ENCODE data around the gene TMEM140.

DNA sequence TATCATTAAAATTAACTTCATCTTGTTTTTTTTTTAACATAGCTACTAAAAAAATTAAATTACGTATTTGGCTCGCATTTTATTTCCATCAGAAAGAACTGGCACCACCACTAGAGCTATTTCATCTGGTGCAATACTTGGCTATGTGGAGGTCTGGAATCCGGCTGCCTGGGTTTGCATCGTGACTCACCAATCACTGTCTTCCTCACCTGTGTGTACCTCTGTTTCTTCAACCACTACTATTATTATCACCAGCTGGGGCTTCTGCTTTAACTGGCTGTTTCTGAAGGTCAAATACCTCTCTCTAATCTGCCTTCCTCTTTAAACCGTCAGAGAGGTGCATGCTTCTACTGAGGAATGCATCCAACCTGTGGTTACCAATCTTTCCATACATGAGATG, 57.0 kb downstream of the TMEM140 start:
- TF ChIP-seq, protein P1, sequence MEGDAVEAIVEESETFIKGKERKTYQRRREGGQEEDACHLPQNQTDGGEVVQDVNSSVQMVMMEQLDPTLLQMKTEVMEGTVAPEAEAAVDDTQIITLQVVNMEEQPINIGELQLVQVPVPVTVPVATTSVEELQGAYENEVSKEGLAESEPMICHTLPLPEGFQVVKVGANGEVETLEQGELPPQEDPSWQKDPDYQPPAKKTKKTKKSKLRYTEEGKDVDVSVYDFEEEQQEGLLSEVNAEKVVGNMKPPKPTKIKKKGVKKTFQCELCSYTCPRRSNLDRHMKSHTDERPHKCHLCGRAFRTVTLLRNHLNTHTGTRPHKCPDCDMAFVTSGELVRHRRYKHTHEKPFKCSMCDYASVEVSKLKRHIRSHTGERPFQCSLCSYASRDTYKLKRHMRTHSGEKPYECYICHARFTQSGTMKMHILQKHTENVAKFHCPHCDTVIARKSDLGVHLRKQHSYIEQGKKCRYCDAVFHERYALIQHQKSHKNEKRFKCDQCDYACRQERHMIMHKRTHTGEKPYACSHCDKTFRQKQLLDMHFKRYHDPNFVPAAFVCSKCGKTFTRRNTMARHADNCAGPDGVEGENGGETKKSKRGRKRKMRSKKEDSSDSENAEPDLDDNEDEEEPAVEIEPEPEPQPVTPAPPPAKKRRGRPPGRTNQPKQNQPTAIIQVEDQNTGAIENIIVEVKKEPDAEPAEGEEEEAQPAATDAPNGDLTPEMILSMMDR (IDR thresholded peaks at IDR 0.05), result no peak
- no peak for TF ChIP-seq ZFX (IDR thresholded peaks at IDR 0.05; ENCODE audit: borderline replicate concordance)
